Keratinocyte (primary cell): ENCODE measurements around the gene EBF3. TPM values are rescaled to one million over a fixed set of nuclear protein-coding genes. Genes with fewer than 3 reads are reported as not detected.

Source experiments
- DNase-seq: peaks from one replicate; pipeline ENCODE4 v3.0.0-alpha.2; 2011; ENCODE audit warnings: low read depth, missing footprints, low spot score
- FAIRE-seq: peaks from 2 replicates; lab custom pipeline; 2011; peaks lifted over from hg19 to GRCh38; lab: Jason Lieb, UNC
- H2AFZ ChIP-seq: 2 replicates; pipeline ENCODE4 v1.6.0; 2012; ENCODE audit warnings: low read length, control low read depth, inconsistent platforms; ENCODE audit not compliant: control insufficient read depth
- H3K27ac ChIP-seq: 2 replicates; pipeline ENCODE4 v1.5.1; 2011; ENCODE audit warnings: low read length; ENCODE audit not compliant: control insufficient read depth, insufficient read depth
- H3K27me3 ChIP-seq: 3 replicates; pipeline ENCODE4 v1.6.0; 2011; ENCODE audit warnings: low read length; ENCODE audit not compliant: control insufficient read depth, insufficient read depth; ENCODE audit errors: extremely low read depth
- H3K36me3 ChIP-seq, 2 experiments: 2 replicates in 1 of 2; 3 replicates in 1 of 2; pipeline ENCODE4 v1.5.1; 2011; ENCODE audit warnings: low read length in 2 of 2, mild to moderate bottlenecking in 1 of 2; ENCODE audit not compliant: control insufficient read depth in 2 of 2, insufficient read depth in 2 of 2; ENCODE audit errors: extremely low read depth in 1 of 2
- H3K4me1 ChIP-seq: 3 replicates; pipeline ENCODE4 v1.5.1; 2011; ENCODE audit warnings: low read length; ENCODE audit not compliant: control insufficient read depth, insufficient read depth; ENCODE audit errors: extremely low read depth
- H3K4me2 ChIP-seq: 3 replicates; pipeline ENCODE4 v1.6.0; 2011; ENCODE audit warnings: low read depth, low read length; ENCODE audit not compliant: control insufficient read depth, insufficient read depth; ENCODE audit errors: extremely low read depth
- H3K4me3 ChIP-seq, 3 experiments: fragments of 200-600 bp in 1 of 3; sonication (generic) in 1 of 3; 2 replicates in 2 of 3; 3 replicates in 1 of 3; pipeline ENCODE4 v1.5.1; 2011 to 2016; ENCODE audit warnings: low read length in 3 of 3, mild to moderate bottlenecking in 3 of 3, control low read depth in 2 of 3, inconsistent platforms in 1 of 3, low read depth in 1 of 3, mixed read lengths in 1 of 3, mixed run types in 1 of 3, moderate library complexity in 1 of 3; ENCODE audit not compliant: control insufficient read depth in 2 of 3, insufficient read depth in 2 of 3; ENCODE audit errors: extremely low read depth in 1 of 3
- H3K79me2 ChIP-seq: 2 replicates; pipeline ENCODE4 v1.6.0; 2012; ENCODE audit warnings: low read length; ENCODE audit not compliant: control insufficient read depth, insufficient read depth
- H3K9ac ChIP-seq: 3 replicates; pipeline ENCODE4 v1.6.0; 2011; ENCODE audit warnings: low read length; ENCODE audit not compliant: control insufficient read depth, insufficient read depth; ENCODE audit errors: extremely low read depth
- H3K9me1 ChIP-seq: 3 replicates; pipeline ENCODE4 v1.6.0; 2011; ENCODE audit warnings: low read length; ENCODE audit not compliant: control insufficient read depth, insufficient read depth; ENCODE audit errors: extremely low read depth
- H3K9me3 ChIP-seq: 2 replicates; pipeline ENCODE4 v1.5.1; 2012; ENCODE audit warnings: low read depth, low read length; ENCODE audit not compliant: control insufficient read depth
- H4K20me1 ChIP-seq: 3 replicates; pipeline ENCODE4 v1.6.0; 2011; ENCODE audit warnings: low read length; ENCODE audit not compliant: control insufficient read depth, insufficient read depth; ENCODE audit errors: extremely low read depth
- CTCF ChIP-seq, 3 experiments: IDR thresholded peaks in 1 of 3; conservative IDR thresholded peaks in 1 of 3; optimal IDR thresholded peaks in 1 of 3; 2 replicates in 2 of 3; 3 replicates in 1 of 3; pipeline versions ENCODE3 to v1.5.1; 2011; ENCODE audit warnings: low read length in 3 of 3, mild to moderate bottlenecking in 3 of 3, moderate library complexity in 2 of 3, control low read depth in 1 of 3, inconsistent platforms in 1 of 3; ENCODE audit not compliant: insufficient read depth in 2 of 3; ENCODE audit errors: extremely low read depth in 1 of 3
- EZH2 ChIP-seq: IDR thresholded peaks from one replicate; pipeline ENCODE4 v1.6.1; 2012; ENCODE audit warnings: inconsistent platforms, mild to moderate bottlenecking, low read length, moderate library complexity
- dilution Hi-C: fragments of 300-500 bp; cut with MboI; formaldehyde crosslinking; loops from one replicate; pipeline ENCODE4 v1.7.0; 2020; ENCODE audit warnings: low sequenced_read_pairs; ENCODE audit not compliant: extremely low pct_ligation_motif_present
- polyA plus RNA-seq, 5 experiments: library from polyadenylated mRNA; depleted of rRNA in 3 of 5; stranded (reverse) in 3 of 5; stranded (forward) in 1 of 5; unstranded in 1 of 5; fragments of >200 nt; gene quantifications; 1 replicate in 1 of 5; 2 replicates in 3 of 5; 3 replicates in 1 of 5; pipeline versions ENCODE4 v1.2.1 to v1.2.3, GENCODE V29; 2011 to 2012; ENCODE audit warnings: missing spikeins in 2 of 5, low read depth in 1 of 5, low replicate concordance in 1 of 5

EBF3 gene
- polyA plus RNA-seq, 1 donor (not counting 4 experiments of a cell fraction or from before 2014, with no cell fraction given): not detected

GRCh38 chr10:129972145-129972965 is 8.3 kb upstream of the EBF3 start:
- H3K79me2 ChIP-seq: no peaks in the 10 kb centered on the region
- H3K4me2 ChIP-seq: peak overlapping the region; percentile 22
- no peaks in the 10 kb centered on the region for H3K9me3 ChIP-seq
- H4K20me1 ChIP-seq: no peaks in the 10 kb centered on the region
- no peak for FAIRE-seq
- no peaks in the 10 kb centered on the region for H3K36me3 ChIP-seq
- H3K9me1 ChIP-seq: no peaks in the 10 kb centered on the region
- peaks cover 66% of the 10 kb centered on the region for H3K27me3 ChIP-seq
- H3K27ac ChIP-seq: no peak overlapping the region
- TF ChIP-seq EZH2: peak; percentile 95
- TF ChIP-seq CTCF (optimal IDR thresholded peaks at IDR 0.05 in 1 of 3, IDR thresholded peaks at IDR 0.05 in 1 of 3, conservative IDR thresholded peaks at IDR 0.05 in 1 of 3; ENCODE audit: extremely low read depth in 1 of 3, insufficient read depth in 2 of 3, low read length in 3 of 3): no peak
- dilution Hi-C loops: no loop called here
- no peak for DNase-seq
- no peaks in the 10 kb centered on the region for H3K4me1 ChIP-seq
- no peak overlapping the region for H3K4me3 ChIP-seq
- H3K9ac ChIP-seq: no peak overlapping the region
- H2AFZ ChIP-seq: no peak overlapping the region

- Histone ChIP-seq H3K4me3 (no peak overlapping the region), H2AFZ (no peak overlapping the region), H4K20me1 (no peaks in the 10 kb centered on the region), H3K27me3 (peaks cover 74% of the 10 kb centered on the region), H3K79me2 (no peaks in the 10 kb centered on the region), H3K36me3 (no peaks in the 10 kb centered on the region), H3K9me3 (no peaks in the 10 kb centered on the region), H3K4me2 (peak overlapping the region; percentile 27), H3K9ac (no peak overlapping the region), H3K9me1 (no peaks in the 10 kb centered on the region), H3K4me1 (no peaks in the 10 kb centered on the region), H3K27ac (no peak overlapping the region)
- no peak for DNase-seq
- dilution Hi-C loops: no loop called here
- no peak for FAIRE-seq
- no peak for TF ChIP-seq EZH2
- peak in 2 of 3 experiments; percentile 51 to 71 for TF ChIP-seq CTCF (optimal IDR thresholded peaks at IDR 0.05 in 1 of 3, IDR thresholded peaks at IDR 0.05 in 1 of 3, conservative IDR thresholded peaks at IDR 0.05 in 1 of 3; ENCODE audit: extremely low read depth in 1 of 3, insufficient read depth in 2 of 3, low read length in 3 of 3)
Observed at GRCh38 chr10:129971381-129972144, 7.5 kb upstream of the EBF3 start.
